Measurements from ENCODE around the gene PPARG.

Gene PPARG

DNA sequence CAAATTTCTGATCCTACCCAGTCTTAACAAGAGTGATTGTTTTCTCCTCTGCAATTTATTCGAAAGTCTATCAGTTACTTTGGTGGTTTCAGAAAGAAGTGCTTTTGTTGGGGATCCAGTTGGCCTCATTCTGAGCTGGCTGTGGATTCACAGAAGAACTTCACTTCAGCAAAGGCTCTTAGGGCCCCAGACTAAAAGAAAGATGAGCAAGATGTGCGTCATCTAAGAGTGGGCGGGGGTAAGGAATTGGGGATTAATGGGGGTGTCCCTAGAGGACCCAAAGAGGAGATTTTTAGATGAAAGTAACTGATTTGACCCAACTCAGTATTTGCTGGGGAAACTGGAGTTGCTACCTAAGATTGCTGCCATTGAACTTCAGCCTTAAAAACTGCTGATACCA lies 131.5 kb downstream of the PPARG start:
- no peak for DNase-seq

DNA sequence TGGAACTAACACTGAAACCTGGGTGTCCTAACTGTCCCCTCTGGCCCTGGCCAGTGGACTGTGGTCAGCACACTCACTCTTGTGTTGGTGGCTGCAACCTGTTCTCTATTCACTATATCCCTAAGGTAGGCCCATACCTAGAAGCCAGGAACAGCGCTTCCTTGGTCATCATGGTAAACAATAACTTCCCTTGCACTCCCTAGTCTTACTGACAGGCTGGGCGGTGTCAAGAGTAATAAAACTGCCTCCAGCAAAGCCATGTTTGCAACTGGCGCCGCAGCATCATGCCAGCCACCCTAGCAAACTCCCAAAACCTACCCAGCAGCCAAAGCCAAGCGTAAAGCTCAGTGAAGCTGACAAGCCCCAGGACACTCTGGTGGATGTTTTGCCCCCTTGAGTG lies 132.3 kb downstream of the PPARG start:
- no peak for DNase-seq

DNA sequence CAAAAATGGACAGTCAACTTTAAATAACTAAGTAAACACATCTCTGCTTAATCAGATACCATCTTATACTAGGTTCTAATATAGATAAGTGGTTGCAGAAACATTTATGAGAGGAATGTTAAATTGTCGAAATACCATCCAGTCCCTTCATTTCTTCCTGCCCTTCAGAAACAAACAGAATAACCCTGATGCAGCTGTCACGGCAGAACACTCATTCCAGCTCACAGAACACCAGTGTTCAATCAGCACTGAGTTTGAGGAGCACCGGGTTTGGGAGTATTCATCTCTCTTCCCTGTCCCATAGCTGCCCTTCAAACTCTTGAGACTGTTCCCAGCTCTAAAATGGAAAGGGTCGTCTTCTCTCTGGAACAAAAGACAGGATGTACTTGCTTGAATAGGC lies 134.3 kb downstream of the PPARG start:
- DNase-seq = no peak

DNA sequence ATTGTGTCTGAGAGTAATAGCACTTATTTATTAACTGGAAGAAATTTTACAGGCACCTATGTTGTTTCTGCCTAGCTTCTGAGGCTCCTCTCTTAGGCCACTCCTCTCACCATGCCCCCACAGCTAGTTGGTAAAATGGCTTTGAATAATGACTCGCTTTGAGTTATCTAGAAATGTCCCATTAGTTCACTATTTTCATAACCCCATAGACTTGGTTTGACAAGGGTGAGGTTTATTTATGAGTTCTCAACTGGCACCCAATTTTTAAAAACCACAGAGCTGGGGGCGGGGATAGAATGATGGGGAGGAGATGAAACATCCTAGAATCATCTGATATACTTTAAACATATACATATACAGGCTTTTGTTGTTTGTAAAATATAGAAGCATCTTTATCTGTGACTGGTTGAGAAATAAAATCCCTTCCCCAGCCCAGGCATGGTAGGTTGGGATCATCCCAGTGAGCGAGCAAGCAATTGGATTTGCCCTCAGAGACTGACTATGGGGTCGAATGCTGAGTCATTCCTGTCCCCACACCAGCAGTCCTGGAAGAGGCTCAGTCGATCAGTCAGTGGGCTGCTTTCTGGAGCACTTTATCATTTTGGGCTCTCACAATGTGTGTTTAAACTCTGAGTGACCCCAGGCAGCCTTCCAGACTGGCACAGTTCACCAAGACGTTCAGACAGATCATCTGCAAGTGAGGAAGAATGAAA lies 135.2 kb downstream of the PPARG start:
- DNase-seq = no peak

DNA sequence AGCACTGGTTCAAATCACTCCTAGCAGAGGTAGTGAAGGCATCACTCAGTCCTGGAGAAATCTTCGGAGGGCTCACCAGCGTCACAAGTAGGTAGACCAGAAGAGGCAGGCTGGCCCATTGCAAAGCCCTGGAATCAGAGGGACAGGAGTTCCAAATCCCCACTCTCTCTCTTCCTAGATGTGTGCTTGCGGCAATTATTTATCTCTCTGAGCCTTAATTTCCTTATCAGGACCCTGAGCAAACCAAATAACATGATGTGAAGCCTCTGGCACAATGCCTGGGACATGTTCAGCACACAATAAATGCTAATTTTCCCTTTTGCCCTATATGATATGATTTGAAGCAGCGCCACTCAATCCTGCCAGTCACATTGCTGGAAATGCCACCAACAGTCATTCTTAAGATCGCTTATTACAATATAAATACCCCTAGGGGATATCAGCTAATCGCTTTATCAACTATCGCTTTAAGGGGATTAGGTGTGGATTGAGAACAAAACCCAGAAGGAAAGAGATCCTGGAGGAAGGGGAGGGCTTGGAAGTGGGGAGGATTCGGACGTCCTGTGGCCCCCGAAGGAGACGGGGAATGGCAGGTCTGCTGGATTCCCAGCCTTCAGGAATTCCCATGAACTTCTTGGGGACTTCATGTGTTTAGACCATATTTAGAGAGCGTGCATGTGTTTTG lies 135.9 kb downstream of the PPARG start:
- no peak for DNase-seq

DNA sequence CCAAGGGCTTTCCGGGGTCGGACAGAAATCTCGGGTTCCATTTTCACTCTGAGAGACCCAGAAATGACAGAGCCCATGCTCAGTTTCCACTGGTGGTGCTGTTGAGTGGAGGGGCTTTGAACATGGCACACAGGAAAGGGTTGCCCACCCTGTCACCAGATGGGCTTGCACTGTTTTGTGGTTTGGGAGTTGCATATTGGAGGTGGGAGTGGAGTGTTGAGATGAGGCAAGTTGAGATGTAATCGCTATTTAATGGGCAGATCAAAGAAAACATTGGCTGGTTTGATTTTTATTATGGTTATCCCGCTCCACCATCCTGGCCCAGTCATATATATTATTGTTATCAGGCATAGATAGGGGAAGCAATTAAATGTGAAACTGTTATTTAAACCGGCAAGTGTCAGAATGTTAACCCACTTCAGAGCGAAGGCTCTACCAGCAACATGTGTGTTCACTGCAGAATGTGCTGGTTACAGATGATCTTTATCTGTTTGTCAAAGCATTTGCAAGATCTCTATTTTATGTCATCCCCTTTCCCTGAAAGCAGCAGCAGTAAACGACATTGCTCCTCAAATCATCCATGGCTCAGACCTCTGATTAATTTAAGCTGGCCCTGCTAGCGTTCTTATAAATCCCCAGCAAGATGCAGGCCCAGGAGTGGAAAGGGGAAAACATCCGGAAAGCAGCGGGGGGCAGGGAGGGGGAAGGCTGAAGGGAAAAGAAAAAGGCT lies 137.1 kb downstream of the PPARG start:
- no peak for DNase-seq

DNA sequence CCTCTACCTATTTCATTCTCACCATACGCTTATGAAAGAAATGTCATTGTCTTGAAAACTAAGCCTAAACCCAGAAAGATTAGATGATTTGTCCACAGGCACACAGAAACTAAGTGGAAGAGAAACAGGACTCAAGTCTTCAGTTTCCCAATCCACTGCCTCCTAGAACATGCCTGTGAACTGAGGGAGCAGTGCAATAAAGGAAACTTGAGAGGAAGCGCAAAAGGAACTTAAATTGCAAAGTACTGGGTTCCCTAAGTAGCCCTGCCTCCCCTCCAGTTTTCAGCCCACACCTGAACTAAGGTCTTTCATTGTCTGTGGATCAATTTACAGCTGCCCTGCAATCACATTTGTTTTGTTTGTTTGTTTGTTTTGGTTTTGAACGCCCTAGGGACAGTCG lies 138.7 kb downstream of the PPARG start:
- no peak for DNase-seq

DNA sequence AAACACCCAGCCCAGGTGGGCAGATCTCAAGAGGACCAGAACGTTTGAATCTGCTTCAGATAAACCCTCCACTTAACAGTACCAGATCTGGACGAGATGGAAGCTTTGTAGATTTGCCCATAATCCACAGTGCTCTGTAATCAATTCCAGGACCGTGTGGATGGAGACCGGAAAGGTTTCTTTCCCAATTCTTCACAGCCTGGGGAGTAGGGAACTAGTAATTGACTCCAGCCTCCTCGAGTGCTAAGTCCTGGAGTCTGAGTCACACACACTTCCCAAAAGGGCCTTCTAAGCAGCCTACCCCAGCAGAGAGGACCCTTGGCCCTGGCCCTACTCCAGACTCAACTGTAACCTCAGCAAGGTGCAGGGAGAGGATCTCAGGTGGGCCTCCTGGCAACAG lies 139.3 kb downstream of the PPARG start:
- DNase-seq = no peak

DNA sequence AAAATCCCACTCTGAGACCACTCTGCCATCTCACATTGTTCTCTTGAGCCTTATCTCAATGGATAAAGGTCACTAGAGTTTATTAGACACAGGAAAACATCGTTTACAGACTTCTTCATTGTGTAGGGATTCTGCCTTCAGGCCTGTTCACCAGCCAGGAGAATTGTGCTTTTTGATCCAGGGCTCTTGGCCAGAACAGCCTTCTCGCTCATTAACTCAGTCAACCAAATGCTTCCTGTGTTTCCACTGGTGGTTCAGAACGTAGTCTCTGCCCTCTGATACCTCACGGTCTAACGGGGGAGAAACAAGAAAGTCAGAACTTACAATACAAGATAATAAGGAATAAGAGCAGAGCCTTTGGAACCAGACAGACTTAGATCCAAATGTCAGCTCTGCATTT lies 141.2 kb downstream of the PPARG start:
- no peak for DNase-seq

DNA sequence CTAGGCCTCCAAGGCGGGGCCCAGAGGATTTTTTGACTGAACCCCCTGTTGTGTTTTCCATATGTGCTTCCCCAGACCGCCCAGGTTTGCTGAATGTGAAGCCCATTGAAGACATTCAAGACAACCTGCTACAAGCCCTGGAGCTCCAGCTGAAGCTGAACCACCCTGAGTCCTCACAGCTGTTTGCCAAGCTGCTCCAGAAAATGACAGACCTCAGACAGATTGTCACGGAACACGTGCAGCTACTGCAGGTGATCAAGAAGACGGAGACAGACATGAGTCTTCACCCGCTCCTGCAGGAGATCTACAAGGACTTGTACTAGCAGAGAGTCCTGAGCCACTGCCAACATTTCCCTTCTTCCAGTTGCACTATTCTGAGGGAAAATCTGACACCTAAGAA lies 145.0 kb downstream of the PPARG start:
- DNase-seq = no peak

DNA sequence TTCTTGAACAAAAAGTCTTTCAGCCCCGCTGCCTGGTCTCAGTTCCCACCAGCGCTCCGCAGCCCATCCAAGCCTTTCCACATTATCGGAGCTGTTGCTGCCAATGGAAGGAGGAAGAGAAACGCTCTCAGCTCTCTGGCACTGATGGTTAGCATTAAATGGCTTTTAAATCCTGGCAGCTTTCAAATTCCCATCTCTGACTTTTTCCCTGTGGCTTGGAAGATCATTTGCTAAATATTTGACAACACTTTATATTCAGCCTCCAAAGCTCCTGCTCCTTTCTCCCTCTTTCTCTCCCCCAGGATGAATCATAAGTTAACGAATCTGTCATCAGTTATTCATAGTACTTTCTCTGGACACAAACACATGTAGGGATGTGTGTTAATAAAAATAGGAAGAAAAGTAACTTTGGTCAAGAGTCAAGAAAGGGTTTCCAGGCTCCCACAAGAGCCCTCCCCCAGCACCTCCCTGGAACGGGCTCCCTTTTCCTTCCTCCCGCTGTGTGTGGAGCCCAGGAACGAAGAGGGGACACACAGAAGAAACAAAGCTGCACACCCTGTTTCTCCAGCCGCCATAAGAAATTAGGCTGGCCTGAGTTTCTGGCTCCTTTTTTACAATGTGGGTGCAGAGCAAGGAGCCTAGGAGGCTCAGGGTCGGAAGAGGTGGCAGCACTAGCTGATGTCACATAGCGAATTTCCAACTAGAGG lies 147.8 kb downstream of the PPARG start:
- no peak for DNase-seq

DNA sequence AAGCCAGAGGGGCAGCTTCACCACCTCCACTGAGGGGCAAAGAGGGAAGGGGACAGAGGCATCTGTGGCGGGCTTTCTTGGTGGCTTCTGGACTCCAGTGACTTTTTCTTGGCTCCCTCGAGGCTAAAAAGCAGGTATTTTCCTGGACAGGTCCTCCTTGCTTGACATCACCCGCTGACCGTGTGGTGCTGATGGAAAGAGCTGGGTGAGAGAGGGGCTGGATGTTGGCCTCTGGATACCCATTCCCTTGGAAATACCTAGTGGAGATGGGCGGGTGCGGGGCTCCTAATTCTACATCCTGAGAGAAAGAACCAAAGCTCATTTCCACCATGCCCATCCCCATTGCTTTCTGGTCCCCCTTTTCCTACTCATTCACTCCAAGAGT lies 148.3 kb downstream of the PPARG start:
- DNase-seq = no peak

DNA sequence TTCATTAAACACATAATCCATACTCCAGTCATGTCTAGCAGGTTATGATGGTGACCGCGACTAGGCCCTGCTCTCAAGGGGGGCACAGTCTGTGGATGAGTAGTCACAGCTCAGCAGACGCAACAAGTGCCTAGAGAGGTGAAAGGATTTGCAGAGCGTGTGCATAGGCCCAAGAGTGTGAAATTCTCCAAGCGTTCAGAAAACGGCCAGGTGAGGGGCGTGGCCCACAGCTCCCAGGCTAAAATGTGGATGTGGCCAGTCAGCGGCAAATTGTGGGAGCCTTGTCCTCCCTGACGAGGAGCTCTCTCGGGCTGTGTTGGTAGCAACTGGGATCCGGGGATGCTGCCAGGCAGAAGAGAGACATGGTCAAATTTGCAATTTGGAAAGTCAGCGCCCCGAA lies 149.0 kb downstream of the PPARG start:
- DNase-seq = no peak

DNA sequence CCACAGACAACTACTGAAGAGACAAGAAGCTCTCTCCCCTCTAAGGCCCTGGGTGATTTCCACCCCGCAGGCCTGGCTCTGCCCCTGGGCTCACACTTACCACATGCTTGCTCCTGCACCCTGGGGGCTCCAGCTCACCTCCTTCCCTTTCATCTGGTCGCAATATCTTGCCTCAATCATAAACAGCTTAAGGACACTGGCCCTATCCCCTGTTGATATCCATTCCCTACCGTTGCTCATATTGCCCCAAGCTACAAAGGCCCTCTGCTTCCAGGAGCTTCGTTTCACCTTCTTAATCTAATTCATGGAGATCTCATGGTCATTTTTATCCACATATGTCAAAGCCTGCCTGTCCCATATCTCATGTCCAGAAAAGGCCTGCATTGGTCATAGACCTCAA lies 149.4 kb downstream of the PPARG start:
- no peak for DNase-seq

DNA sequence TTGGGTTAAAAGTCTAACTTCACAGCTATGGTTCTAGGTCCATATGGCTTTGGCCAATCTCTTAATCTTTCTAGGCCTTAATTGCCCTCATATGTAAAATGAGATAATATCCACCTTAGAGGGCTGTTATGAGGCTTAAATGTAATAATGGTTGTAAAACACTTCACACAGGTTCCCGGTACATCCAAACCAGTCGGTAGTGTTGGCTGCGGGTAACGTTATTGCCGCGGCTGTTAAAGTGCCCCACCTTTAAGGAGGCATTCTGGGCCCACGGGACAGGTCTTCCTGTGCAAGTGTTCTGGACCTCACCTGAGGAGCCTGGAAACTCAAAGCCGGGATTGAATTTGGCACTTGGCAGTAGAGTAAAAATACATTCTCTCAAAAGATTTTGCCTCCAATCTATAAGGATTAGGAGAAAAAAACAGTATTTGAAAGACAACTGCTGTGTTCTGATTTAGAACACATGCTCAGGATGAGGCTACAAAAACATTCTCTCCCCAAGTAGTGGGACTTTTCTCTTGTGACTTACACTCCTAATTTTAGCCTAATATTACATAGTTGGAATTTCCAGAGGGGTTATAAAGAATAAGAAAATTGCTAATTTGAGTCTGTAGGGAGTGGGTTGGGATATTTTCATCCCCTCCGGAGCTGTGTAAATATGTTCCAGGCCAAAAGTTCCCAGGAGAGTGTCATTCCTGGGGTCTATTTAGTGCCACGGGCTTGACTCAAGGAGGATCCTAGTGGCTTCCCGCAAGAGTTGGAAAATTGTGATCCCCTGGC lies 150.5 kb downstream of the PPARG start:
- DNase-seq = no peak

DNA sequence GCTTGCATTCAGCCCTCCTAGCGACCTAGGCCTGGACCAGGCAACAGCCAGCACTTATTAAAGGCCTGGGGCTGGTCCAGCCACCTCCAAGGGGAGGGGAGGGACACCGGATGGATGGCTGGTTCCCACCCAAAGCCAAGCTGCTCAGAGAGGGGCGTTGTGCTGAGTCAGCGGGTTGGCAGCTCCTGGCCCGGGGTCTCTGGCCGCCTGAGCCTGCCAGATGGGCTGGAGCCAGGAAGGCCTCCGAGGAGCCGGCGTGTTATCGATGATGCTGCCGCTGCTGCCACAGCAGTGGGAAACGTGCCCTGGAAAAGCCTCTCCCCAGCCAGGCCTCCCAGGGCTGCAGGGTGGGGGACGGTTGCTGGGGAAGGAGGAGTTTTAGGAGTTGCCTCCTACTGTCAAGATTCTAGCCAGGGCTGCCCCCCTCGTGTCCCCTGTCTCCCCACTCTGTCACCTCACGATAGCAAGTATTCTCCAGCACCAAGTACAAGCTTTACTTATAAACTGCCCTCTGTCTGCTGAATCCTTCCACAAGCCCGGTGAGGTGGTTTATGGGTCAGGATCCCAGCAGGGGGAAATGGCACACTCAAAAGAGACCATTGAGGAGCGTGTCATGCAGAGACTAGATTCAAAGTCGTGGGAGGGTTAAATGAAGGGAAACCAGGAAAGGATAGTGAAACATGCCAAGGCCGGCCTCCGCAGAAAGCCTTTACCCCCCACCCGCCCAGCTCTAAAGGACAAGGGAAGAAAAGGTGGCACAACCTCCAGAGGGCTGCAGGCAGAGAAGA lies 152.3 kb downstream of the PPARG start:
- DNase-seq = no peak

DNA sequence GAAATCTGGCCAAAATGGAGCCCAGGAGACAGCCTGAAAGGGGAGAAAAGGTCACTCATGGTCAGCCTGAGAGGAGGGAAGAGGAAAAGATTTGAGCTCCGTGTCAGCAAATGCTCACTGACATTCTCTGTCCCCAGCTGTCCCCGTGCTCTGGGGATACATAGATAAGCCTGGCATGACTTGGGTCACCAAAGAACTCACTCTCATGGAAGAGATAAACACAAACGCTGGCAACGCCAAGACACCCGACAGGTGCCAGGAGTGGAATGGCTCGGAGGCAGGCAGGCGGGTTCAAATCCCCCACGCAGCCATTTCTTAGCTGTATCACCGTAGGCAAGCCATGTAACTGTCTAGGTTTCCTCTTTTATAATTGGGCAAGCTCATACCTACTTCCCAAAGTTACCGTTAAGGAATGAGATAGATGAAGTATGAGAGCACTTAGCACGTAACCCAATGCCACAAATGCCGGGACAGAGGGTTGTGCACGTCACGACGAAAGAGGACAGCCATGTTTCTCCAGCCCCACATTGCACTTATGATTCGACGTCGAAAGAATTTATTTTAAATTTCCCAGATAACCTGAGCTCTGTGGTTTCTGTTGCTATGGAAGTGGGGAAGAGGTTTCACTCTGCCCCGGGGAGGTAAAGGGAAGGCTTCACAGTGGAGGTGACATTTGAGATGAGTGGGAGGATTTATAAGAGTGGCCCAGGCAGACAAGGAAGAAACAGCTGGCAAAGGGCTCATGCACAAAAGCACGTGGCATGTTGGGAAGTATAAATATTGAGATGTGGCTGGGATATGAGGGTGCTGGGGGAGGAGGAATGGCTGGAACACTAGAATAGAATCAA lies 154.0 kb downstream of the PPARG start:
- DNase-seq = peak; percentile 37

DNA sequence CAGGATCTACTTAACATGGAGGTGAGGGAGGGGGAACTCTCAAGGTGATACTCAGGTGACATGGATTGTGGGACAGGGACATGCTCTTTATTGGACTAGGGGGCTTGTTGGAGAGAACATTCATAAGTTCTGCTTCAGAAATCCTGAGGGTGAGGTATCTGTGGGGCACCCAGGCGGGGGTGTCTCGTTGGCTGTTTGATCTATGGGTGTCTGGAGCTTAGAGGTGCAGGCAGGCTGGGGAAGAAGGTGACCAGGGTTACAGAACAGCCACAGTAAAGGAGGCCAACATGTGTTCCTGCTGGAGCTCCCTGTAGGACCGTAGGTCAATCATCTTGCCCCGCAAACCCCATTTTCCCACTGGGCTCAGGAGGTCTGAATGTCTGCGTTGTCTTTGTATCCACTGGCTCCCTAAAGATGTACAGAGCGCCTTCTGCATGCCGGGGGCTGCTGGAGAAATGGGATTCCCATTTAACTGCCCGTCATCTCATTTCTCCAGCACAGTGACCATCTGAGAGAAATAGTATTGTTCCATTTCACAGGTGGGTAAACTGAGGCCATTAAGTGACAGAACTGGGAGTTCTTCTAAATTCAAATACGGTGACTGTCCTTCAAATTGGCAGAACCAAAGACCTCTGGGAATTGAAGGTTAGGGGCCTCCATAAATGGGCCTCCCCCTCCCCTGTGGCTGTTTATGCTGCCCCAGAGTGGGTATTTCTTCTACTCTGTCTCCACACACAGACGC lies 155.1 kb downstream of the PPARG start:
- DNase-seq = peak; percentile 22

DNA sequence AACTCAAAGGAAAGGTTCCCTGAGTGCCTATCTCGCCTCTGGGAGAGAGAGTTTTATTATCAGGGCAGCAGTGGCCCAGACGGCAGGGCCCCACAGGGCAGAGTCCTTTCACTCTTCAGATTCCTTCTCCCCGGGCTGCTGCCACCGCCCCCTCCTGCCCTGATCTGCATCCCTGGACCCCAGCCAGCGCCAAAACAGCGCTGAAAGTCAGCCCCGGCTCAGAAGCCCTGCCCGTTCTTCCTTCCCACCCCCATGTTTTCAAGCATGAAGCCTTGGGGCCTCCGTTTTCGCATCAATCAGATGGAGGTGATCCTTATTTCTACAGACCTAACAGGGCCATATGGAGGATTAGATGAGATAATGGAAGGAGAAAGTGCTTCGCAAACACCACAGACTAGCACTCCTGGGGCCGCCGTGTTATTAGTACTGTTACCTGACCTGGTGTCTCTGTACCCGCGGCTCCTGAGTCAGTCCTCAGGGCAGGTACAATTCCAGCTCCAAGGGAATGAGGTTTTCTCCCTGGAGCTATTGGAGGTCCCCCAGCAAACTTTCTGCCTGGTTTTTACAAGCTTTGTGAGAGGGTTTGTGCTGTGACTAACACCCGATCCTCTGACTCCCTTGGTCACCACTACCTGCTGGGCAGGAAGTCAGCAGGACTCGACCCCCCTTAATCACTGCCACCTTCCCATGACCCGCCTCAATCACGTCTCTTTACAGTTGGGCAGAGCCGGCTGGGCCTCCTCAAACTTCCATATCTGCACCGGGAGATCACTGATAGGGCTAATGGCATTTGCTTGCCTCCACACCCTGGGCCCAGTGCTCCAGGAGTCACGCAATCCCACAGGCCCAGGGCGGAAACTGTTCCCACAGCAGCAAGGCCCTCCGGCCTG lies 156.0 kb downstream of the PPARG start:
- peak; percentile 54 for DNase-seq

All from activated effector memory CD4-positive, alpha-beta T cell treated with anti-CD3 and anti-CD28 coated beads, Interleukin-2, amount 50 U/mL, for 16 hours (primary cell).